SK-N-SH treated with all-trans-retinoic acid at 6 μM for 48 hours (cell line): ENCODE results near the gene DDX20.

Source experiments
- ARNTL ChIP-seq: fragments of 450-650 bp; formaldehyde crosslinking; IDR thresholded peaks from 2 replicates; pipeline ENCODE4 v1.5.0; 2020; ENCODE audit warnings: low read depth, mild to moderate bottlenecking, moderate library complexity, borderline replicate concordance
- BACH2 ChIP-seq: fragments of 250-450 bp; sonication (Bioruptor Pico); IDR thresholded peaks from 2 replicates; pipeline ENCODE4 v1.9.0; 2021; ENCODE audit warnings: mild to moderate bottlenecking, borderline replicate concordance
- ISL1 ChIP-seq: fragments of 250-450 bp; sonication (Bioruptor Pico); IDR thresholded peaks from 2 replicates; pipeline ENCODE4 v2.1.2; 2022; ENCODE audit warnings: mild to moderate bottlenecking, moderate library complexity
- ZFP3 ChIP-seq: fragments of 250-450 bp; sonication (Bioruptor Pico); IDR thresholded peaks from 2 replicates; pipeline ENCODE4 v1.5.0; 2020; ENCODE audit warnings: mild to moderate bottlenecking, moderate library complexity
- ZNF565 ChIP-seq: fragments of 450-650 bp; formaldehyde crosslinking; conservative IDR thresholded peaks from 2 replicates; pipeline ENCODE4 v1.5.0; 2020; ENCODE audit warnings: low read depth, mild to moderate bottlenecking, moderate library complexity
- ZNF8 ChIP-seq: fragments of 450-650 bp; formaldehyde crosslinking; IDR thresholded peaks from 2 replicates; pipeline ENCODE4 v1.5.0; 2020; ENCODE audit warnings: mild to moderate bottlenecking, moderate library complexity
- TF ChIP-seq, protein P1 (sequence below): fragments of 250-450 bp; sonication (Bioruptor Pico); IDR thresholded peaks from 2 replicates; pipeline ENCODE4 v1.5.1; 2020; ENCODE audit warnings: low read depth, mild to moderate bottlenecking, moderate library complexity
- TF ChIP-seq, protein P2 (sequence below): fragments of 250-450 bp; sonication (Bioruptor Pico); IDR thresholded peaks from 2 replicates; pipeline ENCODE4 v1.8.0; 2020; ENCODE audit warnings: mild to moderate bottlenecking, moderate library complexity, borderline replicate concordance

DNA sequence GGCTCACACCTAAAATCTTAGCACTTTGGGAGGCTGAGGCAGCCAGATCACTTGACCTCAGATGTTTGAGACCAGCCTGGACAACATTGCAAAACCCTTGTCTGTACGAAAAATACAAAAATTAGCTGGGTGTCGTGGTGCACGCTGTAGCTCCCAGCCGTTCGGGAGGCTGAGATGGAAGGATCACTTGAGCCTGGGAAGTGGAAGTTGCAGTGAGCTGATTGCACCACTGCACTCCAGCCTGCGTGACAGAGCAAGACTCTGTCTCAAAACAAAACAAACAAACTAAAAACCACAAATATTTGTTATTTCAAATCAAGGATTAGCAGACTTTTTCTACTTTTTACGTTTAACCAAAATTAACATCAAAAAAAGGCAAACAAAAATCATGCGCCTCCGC is 47.8 kb upstream of the DDX20 start:
- TF ChIP-seq ISL1 (CRISPR knock-in tag) (no peak), ZFP3 (no peak), ARNTL (no peak), ZNF565 (CRISPR knock-in tag) (no peak), BACH2 (CRISPR knock-in tag) (no peak), ZNF8 (CRISPR knock-in tag) (no peak)
- TF ChIP-seq, protein P1, sequence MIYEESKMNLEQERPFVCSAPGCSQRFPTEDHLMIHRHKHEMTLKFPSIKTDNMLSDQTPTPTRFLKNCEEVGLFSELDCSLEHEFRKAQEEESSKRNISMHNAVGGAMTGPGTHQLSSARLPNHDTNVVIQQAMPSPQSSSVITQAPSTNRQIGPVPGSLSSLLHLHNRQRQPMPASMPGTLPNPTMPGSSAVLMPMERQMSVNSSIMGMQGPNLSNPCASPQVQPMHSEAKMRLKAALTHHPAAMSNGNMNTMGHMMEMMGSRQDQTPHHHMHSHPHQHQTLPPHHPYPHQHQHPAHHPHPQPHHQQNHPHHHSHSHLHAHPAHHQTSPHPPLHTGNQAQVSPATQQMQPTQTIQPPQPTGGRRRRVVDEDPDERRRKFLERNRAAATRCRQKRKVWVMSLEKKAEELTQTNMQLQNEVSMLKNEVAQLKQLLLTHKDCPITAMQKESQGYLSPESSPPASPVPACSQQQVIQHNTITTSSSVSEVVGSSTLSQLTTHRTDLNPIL (CRISPR knock-in tag) = no peak
- TF ChIP-seq, protein P2, sequence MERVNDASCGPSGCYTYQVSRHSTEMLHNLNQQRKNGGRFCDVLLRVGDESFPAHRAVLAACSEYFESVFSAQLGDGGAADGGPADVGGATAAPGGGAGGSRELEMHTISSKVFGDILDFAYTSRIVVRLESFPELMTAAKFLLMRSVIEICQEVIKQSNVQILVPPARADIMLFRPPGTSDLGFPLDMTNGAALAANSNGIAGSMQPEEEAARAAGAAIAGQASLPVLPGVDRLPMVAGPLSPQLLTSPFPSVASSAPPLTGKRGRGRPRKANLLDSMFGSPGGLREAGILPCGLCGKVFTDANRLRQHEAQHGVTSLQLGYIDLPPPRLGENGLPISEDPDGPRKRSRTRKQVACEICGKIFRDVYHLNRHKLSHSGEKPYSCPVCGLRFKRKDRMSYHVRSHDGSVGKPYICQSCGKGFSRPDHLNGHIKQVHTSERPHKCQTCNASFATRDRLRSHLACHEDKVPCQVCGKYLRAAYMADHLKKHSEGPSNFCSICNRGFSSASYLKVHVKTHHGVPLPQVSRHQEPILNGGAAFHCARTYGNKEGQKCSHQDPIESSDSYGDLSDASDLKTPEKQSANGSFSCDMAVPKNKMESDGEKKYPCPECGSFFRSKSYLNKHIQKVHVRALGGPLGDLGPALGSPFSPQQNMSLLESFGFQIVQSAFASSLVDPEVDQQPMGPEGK (CRISPR knock-in tag) = no peak
